HUDEP-2 (cell line): Measurements from ENCODE around the gene CYS1.
A peak's percentile ranks its signal among the peaks of the same experiment; 100 is the strongest.
"Not testable (repeated sequence)": the region's sequence is repeated elsewhere in the genome, so short reads cannot be mapped to it uniquely, and the experiment has no call there.

Experiments
- DNase-seq, 76 experiments: peaks; one replicate each; lab custom pipeline; 2025; ENCODE audit not compliant: unreplicated experiment in 76 of 76; lab: John Stamatoyannopoulos, UW

Gene CYS1

DNA sequence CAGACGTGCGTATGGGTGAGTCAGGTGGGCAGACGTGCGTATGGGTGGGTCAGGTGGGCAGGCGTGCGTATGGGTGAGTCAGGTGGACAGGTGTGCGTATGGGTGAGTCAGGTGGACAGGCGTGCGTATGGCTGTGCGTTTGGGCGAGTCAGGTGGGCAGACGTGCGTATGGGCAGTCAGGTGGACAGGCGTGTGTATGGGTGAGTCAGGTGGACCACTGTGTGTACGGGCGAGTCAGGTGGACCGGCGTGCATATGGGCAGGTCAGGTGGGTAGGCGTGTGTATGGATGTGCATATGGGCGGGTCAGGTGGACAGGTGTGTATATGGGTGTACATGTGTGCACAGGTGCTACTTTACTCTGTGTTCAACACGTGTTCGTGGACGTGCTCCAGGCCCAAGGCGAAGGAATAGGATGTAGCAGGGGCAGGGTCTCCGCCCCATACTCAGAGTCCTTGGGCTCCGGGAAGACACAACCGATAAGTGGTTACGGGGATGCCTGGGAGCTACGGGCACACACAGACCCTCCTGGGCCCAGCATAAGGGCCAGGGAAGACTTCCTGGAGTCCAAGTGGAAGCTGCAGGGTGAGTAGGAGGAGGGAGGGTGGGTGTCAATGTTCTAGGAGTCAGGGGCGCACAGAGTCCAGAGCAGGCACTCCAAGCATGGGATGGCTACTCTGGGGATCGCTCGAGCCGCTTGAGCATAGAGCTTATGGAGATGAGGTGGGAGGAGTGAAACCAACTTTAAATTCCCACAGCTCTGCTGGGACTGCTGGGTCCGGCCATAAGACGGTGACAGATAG is 64.0 kb downstream of the CYS1 start:
- no peak for DNase-seq

DNA sequence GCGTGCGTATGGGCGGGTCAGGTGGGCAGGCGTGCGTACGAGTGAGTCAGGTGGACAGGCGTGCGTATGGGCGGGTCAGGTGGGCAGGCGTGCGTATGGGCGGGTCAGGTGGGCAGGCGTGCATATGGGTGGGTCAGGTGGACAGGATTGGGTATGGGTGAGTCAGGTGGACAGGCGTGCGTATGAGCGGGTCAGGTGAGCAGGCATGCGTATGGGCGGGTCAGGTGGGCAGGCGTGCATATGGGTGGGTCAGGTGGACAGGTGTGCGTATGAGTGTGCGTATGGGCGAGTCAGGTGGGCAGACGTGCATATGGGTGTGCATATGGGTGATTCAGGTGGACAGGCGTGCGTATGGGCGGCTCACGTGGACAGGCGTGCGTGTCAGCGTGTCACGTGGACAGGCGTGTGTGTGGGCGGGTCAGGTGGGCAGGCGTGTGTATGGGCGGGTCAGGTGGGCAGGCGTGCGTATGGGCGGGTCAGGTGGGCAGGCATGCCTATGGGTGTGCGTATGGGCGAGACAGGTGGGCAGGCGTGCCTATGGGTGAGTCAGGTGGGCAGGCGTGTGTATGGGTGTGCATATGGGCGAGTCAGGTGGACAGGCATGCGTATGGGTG is 64.7 kb downstream of the CYS1 start:
- not testable (repeated sequence) for DNase-seq

- DNase-seq: no peak
These were observed 65.6 kb downstream of the CYS1 start for GRCh38 chr2:10014418-10015190.

DNA sequence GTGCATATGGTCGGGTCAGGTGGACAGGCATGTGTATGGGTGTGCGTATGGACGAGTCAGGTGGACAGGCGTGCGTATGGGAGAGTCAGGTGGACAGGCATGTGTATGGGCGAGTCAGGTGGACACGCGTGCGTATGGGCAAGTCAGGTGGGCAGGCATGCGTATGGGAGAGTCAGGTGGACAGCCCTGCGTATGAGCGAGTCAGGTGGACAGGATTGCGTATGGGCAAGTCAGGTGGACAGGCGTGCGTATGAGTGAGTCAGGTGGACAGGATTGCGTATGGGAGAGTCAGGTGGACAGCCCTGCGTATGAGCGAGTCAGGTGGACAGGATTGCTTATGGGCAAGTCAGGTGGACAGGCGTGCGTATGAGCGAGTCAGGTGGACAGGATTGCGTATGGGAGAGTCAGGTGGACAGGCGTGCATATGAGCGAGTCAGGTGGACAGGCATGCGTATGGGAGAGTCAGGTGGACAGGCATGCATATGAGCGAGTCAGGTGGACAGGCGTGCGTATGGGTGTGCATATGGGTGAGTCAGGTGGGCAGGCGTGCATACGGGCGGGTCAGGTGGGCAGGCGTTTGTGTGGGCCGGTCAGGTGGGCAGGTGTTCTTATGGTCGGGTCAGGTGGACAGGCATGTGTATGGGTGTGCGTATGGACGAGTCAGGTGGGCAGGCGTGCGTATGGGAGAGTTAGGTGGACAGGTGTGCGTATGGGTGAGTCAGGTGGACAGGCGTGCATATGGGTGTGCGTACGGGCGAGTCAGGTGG is 66.4 kb downstream of the CYS1 start:
- DNase-seq: not testable (repeated sequence)

DNA sequence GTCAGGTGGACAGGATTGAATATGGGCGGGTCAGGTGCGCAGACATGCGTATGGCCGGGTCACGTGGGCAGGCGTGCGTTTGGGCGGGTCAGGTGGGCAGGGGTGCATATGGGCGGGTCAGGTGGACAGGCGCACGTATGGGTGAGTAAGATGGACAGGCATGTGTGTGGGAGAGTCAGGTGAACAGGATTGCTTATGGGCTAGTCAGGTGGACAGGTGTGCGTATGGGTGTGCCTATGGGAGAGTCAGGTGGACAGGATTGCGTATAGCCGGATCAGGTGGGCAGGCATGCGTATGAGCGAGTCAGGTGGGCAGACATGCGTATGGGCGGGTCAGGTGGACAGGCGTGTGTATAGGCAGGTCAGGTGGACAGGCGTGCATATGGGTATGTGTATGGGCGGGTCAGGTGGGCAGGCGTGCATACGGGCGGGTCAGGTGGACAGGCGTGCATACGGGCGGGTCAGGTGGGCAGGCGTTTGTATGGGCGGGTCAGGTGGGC is 67.2 kb downstream of the CYS1 start:
- DNase-seq: no peak

GRCh38 chr2:10012366-10012962 is 67.7 kb downstream of the CYS1 start:
- DNase-seq: not testable (repeated sequence)

- not testable (repeated sequence) for DNase-seq
These were observed 68.4 kb downstream of the CYS1 start for GRCh38 chr2:10011606-10012325.

- DNase-seq: not testable (repeated sequence)
These were observed 69.2 kb downstream of the CYS1 start for GRCh38 chr2:10010861-10011605.

DNA sequence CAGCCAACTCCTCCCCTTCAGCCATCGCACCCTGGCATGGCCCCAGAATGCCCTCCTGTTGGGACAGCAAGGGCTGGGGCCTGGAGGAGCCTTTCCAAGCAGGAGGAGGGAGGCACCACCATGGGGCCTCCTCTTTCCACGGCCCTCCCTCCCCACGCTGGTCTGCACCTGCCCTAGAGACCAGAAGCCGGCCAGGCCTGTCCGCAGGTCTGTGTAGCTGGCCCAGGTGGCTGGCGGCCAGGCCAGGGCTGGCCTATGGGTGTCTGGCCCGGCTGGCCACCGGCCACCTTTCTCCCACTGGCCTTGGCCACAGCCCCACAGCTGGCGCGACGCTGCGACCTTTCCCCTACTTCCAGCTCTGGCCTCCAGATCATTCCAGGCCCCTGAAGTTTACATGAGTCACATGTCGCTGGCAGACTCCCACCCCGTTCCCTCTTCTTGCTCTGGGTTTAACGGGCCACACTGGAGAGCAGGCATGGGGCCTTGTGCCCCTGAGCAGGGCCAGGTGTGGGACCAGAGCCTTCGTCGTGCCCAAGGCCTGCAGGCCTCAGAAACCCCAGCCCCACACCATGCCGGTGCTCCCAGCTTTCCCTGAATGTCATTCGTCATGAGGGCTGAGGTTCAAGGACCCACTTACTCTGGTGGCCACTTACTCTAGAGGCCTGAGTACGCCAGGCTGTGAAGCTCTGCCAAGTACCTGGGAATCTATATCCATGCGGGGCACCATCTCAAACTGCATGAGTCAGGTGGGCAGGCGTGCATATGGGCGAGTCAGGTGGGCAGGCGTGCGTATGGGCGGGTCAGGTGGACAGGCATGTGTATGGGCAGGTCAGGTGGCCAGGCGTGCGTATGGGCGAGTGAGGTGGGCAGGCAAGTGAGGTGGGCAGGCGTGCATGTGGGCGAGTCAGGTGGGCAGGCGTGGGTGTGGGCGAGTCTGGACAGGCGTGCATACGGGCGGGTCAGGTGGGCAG is 70.1 kb downstream of the CYS1 start:
- DNase-seq: no peak

DNA sequence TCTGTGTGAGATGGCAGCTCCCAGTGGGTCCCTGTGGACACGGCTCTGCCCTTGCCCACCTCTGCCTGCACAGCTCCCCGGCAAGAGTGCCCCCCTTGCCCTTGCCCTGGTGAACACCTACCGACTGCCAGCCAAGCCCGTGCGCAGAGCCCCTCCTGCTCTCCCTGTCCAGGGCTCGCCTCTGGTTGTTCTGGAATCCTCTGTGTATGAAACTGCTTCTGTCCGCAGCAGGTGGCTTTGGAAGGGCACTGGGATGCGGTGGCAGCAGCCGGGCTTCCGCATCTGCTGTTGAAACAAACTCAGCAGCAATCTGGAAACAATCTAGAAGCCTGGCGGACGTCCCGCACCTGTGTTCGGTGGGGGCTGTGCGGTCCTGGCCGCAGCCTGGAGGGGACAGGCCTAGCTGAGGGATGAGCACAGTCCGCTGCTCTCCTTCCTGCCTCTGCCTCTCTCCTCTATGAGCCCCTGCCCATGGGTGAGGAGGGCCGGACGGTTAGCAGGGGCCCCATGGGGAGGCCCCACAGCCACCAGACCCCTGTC is 70.9 kb downstream of the CYS1 start:
- DNase-seq: no peak

DNA sequence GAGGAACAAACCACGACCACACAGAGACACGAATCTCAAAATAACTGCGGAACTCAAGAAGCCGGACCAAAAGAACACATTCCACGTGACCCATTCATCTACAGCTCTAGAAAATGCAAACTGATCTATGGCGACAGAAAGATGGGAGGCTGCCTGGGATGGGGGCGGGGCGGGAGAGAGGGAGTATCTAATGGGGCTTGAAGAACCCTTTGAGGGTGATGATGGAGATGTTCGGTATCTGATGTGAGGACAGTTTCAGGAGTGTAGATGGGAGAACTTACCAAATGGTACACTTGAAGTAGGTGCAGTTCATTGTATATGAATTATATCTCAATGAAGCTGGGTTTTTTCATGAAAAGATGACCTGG is 71.4 kb downstream of the CYS1 start:
- no peak for DNase-seq

- DNase-seq: no peak
These were observed 72.0 kb downstream of the CYS1 start for GRCh38 chr2:10007921-10008808.

GRCh38 chr2:10007435-10007834 is 72.8 kb downstream of the CYS1 start:
- DNase-seq: peak in 1 of 76 experiments; percentile 22
